Smooth muscle cell (in vitro differentiated cells): ENCODE measurements around the gene ALG1. TPM values are rescaled to one million over a fixed set of nuclear protein-coding genes. Genes with fewer than 3 reads are reported as not detected.

Experiments
- DNase-seq: peaks from one replicate; lab custom pipeline; 2025; ENCODE audit not compliant: unreplicated experiment; lab: John Stamatoyannopoulos, UW
- H2AFZ ChIP-seq: fragments of 200-600 bp; sonication (generic); 2 replicates; pipeline ENCODE4 v1.6.0; 2016; ENCODE audit warnings: antibody characterized with exemption, low read depth, mild to moderate bottlenecking
- H3F3A ChIP-seq: fragments of 200-600 bp; sonication (generic); 2 replicates; pipeline ENCODE4 v1.6.0; 2017; ENCODE audit warnings: antibody characterized with exemption, low read depth
- H3K27ac ChIP-seq: fragments of 200-600 bp; sonication (generic); 2 replicates; pipeline ENCODE4 v1.5.1; 2016; ENCODE audit warnings: low read depth, mild to moderate bottlenecking
- H3K27me3 ChIP-seq: fragments of 200-600 bp; sonication (generic); 2 replicates; pipeline ENCODE4 v1.6.1; 2016; ENCODE audit warnings: low read depth, mild to moderate bottlenecking
- H3K36me3 ChIP-seq: fragments of 200-600 bp; sonication (generic); 2 replicates; pipeline ENCODE4 v1.5.1; 2016; ENCODE audit warnings: low read depth
- H3K4me1 ChIP-seq: fragments of 200-600 bp; sonication (generic); 2 replicates; pipeline ENCODE4 v1.5.1; 2016; ENCODE audit warnings: low read depth
- H3K4me2 ChIP-seq: fragments of 200-600 bp; sonication (generic); 2 replicates; pipeline ENCODE4 v1.6.0; 2016; ENCODE audit warnings: mild to moderate bottlenecking
- H3K4me3 ChIP-seq: fragments of 200-600 bp; sonication (generic); 2 replicates; pipeline ENCODE4 v1.5.1; 2016; ENCODE audit warnings: mild to moderate bottlenecking
- H3K79me2 ChIP-seq: fragments of 200-600 bp; sonication (generic); 2 replicates; pipeline ENCODE4 v1.6.0; 2016; ENCODE audit warnings: low read depth, mild to moderate bottlenecking
- H3K9ac ChIP-seq: fragments of 200-600 bp; sonication (generic); 2 replicates; pipeline ENCODE4 v1.6.0; 2016; ENCODE audit warnings: low read depth
- H3K9me3 ChIP-seq: fragments of 200-600 bp; sonication (generic); replicated peaks from 2 replicates; pipeline ENCODE4 v1.5.1; 2016; ENCODE audit warnings: low read depth
- H4K20me1 ChIP-seq: fragments of 200-600 bp; sonication (generic); 2 replicates; pipeline ENCODE4 v1.6.0; 2016; ENCODE audit warnings: low read depth
- CTCF ChIP-seq: fragments of 200-600 bp; sonication (generic); IDR thresholded peaks from 2 replicates; pipeline ENCODE4 v1.5.1; 2017; ENCODE audit warnings: borderline replicate concordance, mild to moderate bottlenecking, antibody characterized with exemption; ENCODE audit not compliant: insufficient read depth, poor library complexity, severe bottlenecking
- WGBS: methylation state at CpG from one replicate; pipeline ENCODE4 v1.1.7; 2016; ENCODE audit warnings: low lambda C conversion rate; 5-methylcytosine and 5-hydroxymethylcytosine counted together
- polyA plus RNA-seq: library from polyadenylated mRNA; unstranded; fragments of >200 nt; fragmentation: Nextera tagmentation; extraction: Ambion mirVana; gene quantifications from 2 replicates; pipeline ENCODE4 v1.2.1, GENCODE V29; 2016
- total RNA-seq: library from RNA; depleted of rRNA; stranded (reverse); fragments of >200 nt; gene quantifications from 2 replicates; pipeline ENCODE4 v1.2.3, GENCODE V29; 2014

ALG1 gene
- total and polyA plus RNA-seq, 2 experiments from 2014 or later, result 22.6 to 32.9 TPM

GRCh38 chr16:5036228-5037156 lies 35.2 kb upstream of the ALG1 start:
- no peaks in the 10 kb centered on the region for H3K79me2 ChIP-seq
- H3F3A ChIP-seq, result no peaks in the 10 kb centered on the region
- H3K27me3 ChIP-seq, result no peaks in the 10 kb centered on the region
- H3K4me1 ChIP-seq, result peaks cover 7% of the 10 kb centered on the region
- H3K4me2 ChIP-seq, result no peak overlapping the region
- no peak for TF ChIP-seq CTCF
- H3K4me3 ChIP-seq, result no peak overlapping the region
- no peak overlapping the region for H3K27ac ChIP-seq
- no peaks in the 10 kb centered on the region for H3K36me3 ChIP-seq
- H4K20me1 ChIP-seq, result peaks cover 3% of the 10 kb centered on the region
- WGBS, result 65% methylated on average over 12 of the region's 12 CpGs
- no peak overlapping the region for H2AFZ ChIP-seq
- no peak overlapping the region for H3K9ac ChIP-seq
- no peaks in the 10 kb centered on the region for H3K9me3 ChIP-seq
- no peak for DNase-seq

- WGBS, result 51% methylated on average over 7 of the region's 7 CpGs
These were observed 31.2 kb upstream of the ALG1 start for GRCh38 chr16:5040451-5040850.

GRCh38 chr16:5041600-5042133 lies 30.0 kb upstream of the ALG1 start:
- Histone ChIP-seq H3K79me2 (no peaks in the 10 kb centered on the region), H4K20me1 (peaks cover 3% of the 10 kb centered on the region), H3K4me1 (no peaks in the 10 kb centered on the region), H3K9ac (no peak overlapping the region), H3K27ac (no peak overlapping the region), H2AFZ (no peak overlapping the region), H3K36me3 (no peaks in the 10 kb centered on the region), H3K4me3 (no peak overlapping the region), H3K4me2 (peak overlapping the region; percentile 45), H3K27me3 (no peaks in the 10 kb centered on the region), H3F3A (no peaks in the 10 kb centered on the region), H3K9me3 (no peaks in the 10 kb centered on the region)
- no peak for TF ChIP-seq CTCF
- WGBS, result 74% methylated on average over 12 of the region's 12 CpGs
- no peak for DNase-seq

More at GRCh38 chr16:5040451-5040850, 31.2 kb upstream of the ALG1 start:
- no peaks in the 10 kb centered on the region for H3K79me2 ChIP-seq
- no peaks in the 10 kb centered on the region for H3F3A ChIP-seq
- H4K20me1 ChIP-seq, result peaks cover 3% of the 10 kb centered on the region
- H3K27me3 ChIP-seq, result no peaks in the 10 kb centered on the region
- H3K9me3 ChIP-seq, result no peaks in the 10 kb centered on the region
- TF ChIP-seq CTCF, result no peak
- H3K9ac ChIP-seq, result no peak overlapping the region
- H3K27ac ChIP-seq, result no peak overlapping the region
- H3K4me3 ChIP-seq, result no peak overlapping the region
- no peaks in the 10 kb centered on the region for H3K36me3 ChIP-seq
- no peak overlapping the region for H3K4me2 ChIP-seq
- no peak overlapping the region for H2AFZ ChIP-seq
- no peak for DNase-seq
- no peaks in the 10 kb centered on the region for H3K4me1 ChIP-seq
